Measurements from ENCODE around the gene NECAB3. TPM values are rescaled to one million over a fixed set of nuclear protein-coding genes. Genes with fewer than 3 reads are reported as not detected.
"Not testable (repeated sequence)": the region's sequence is repeated elsewhere in the genome, so short reads cannot be mapped to it uniquely, and the experiment has no call there.

Gene NECAB3
- total RNA-seq, 1 donor from 2014 or later, result 26.9 TPM

- H3K4me3 ChIP-seq (ENCODE audit: low read depth, low read length), result no peak overlapping the region
- DNase-seq (ENCODE audit: low read depth), result no peak
- TF ChIP-seq CTCF (conservative IDR thresholded peaks at IDR 0.05; ENCODE audit: low read depth, low read length), result no peak
These were observed 29.4 kb upstream of the NECAB3 start for GRCh38 chr20:33703498-33704137.

GRCh38 chr20:33702861-33703260, 28.6 kb upstream of the NECAB3 start:
- no peak for TF ChIP-seq CTCF (conservative IDR thresholded peaks at IDR 0.05; ENCODE audit: low read depth, low read length)
- DNase-seq (ENCODE audit: low read depth), result no peak

GRCh38 chr20:33701629-33702450, 27.6 kb upstream of the NECAB3 start:
- no peak overlapping the region for H3K4me3 ChIP-seq (ENCODE audit: low read depth, low read length)
- no peak for TF ChIP-seq CTCF (conservative IDR thresholded peaks at IDR 0.05; ENCODE audit: low read depth, low read length)
- DNase-seq (ENCODE audit: low read depth), result no peak

More at GRCh38 chr20:33702861-33703260, 28.6 kb upstream of the NECAB3 start:
- H3K4me3 ChIP-seq (ENCODE audit: low read depth, low read length), result no peak overlapping the region

- DNase-seq (ENCODE audit: low read depth); H3K4me3 ChIP-seq (ENCODE audit: low read depth, low read length): not testable (repeated sequence)
These were observed 26.6 kb upstream of the NECAB3 start for GRCh38 chr20:33700696-33701441.

- H3K4me3 ChIP-seq (ENCODE audit: low read depth, low read length); DNase-seq (ENCODE audit: low read depth): not testable (repeated sequence)
These were observed 24.7 kb upstream of the NECAB3 start for GRCh38 chr20:33698966-33699365.

- no peak for TF ChIP-seq CTCF (conservative IDR thresholded peaks at IDR 0.05; ENCODE audit: low read depth, low read length)
- DNase-seq (ENCODE audit: low read depth), result no peak
- H3K4me3 ChIP-seq (ENCODE audit: low read depth, low read length), result no peak overlapping the region
These were observed 22.9 kb upstream of the NECAB3 start for GRCh38 chr20:33697129-33697528.

- DNase-seq (ENCODE audit: low read depth), result no peak
- no peak for TF ChIP-seq CTCF (conservative IDR thresholded peaks at IDR 0.05; ENCODE audit: low read depth, low read length)
- H3K4me3 ChIP-seq (ENCODE audit: low read depth, low read length), result no peak overlapping the region
These were observed 22.2 kb upstream of the NECAB3 start for GRCh38 chr20:33696448-33696847.

All from epithelial cell of proximal tubule (primary cell).